SK-N-MC (cell line): ENCODE measurements around the gene CEP57L1.

Experiments
- EZH2 ChIP-seq: fragments of 200-600 bp; sonication (generic); IDR thresholded peaks from one replicate; pipeline ENCODE4 v1.6.1; 2017; ENCODE audit warnings: antibody characterized with exemption
- FOXP2 ChIP-seq: optimal IDR thresholded peaks from 2 replicates; pipeline ENCODE3; 2011; ENCODE audit warnings: mild to moderate bottlenecking, moderate library complexity; ENCODE audit not compliant: insufficient read depth; ENCODE audit errors: extremely low read length, control extremely low read depth
- POLR2AphosphoS5 ChIP-seq: IDR thresholded peaks from 2 replicates; pipeline ENCODE4 v1.6.1; 2012; ENCODE audit warnings: mild to moderate bottlenecking, low read depth, low read length, borderline replicate concordance

- no peak for TF ChIP-seq EZH2
- no peak for TF ChIP-seq POLR2AphosphoS5
- TF ChIP-seq FOXP2, result no peak
Measured at GRCh38 chr6:109103942-109104341, 8.6 kb downstream of the CEP57L1 start.
